Measurements from ENCODE around the gene WEE2. TPM values are rescaled to one million over a fixed set of nuclear protein-coding genes. Genes with fewer than 3 reads are reported as not detected.

Gene WEE2
- not detected for total RNA-seq

GRCh38 chr7:141708351-141708750, at the start of gene WEE2:
Gene WEE2, plus strand, starts transcription at chr7:141708353. Its CDS starts 406 bp downstream, at chr7:141708759.

GRCh38 chr7:141702047-141702567, 6.0 kb upstream of the WEE2 start, which contains the start of gene DENND11:
Gene DENND11, minus strand, starts transcription at chr7:141702166. Its CDS starts 13 bp downstream, at chr7:141702153.

GRCh38 chr7:141737836-141738591, 29.9 kb downstream of the WEE2 start, which contains the start of gene SSBP1:
Gene SSBP1, plus strand, starts transcription at chr7:141738358. Its CDS starts 809 bp downstream, at chr7:141739167.

GRCh38 chr7:141763797-141764196, 55.6 kb downstream of the WEE2 start, which contains the start of gene TAS2R3:
Gene TAS2R3, plus strand, starts transcription at chr7:141764097. Its CDS starts 62 bp downstream, at chr7:141764159.

GRCh38 chr7:141776374-141776773, 68.2 kb downstream of the WEE2 start, which contains the start of gene TAS2R4:
Gene TAS2R4, plus strand, starts transcription at chr7:141776674. Its CDS starts 1,815 bp downstream, at chr7:141778489.

Small RNA genes within 50 kb of the gene (small RNA-seq; reads per million reads assigned to genes)
- 0 reads per million in 2 donors for gene RNU1-82P

Other genes starting within 250 kb of the WEE2 start
- gene AGK, start 156.9 kb upstream of the WEE2 start, total RNA-seq = 10 to 100 TPM; 42.0 to 48.9 TPM
- 1 to 10 TPM; 4.5 to 6.3 TPM for gene DENND11, start 6.2 kb upstream of the WEE2 start, total RNA-seq
- gene SSBP1, start 30.0 kb downstream of the WEE2 start, total RNA-seq = 100 to 1,000 TPM in 1 of 2 donors, 10 to 100 TPM in 1; 74.0 to 126 TPM
- 1 to 10 TPM in 1 of 2 donors, under 1 TPM in 1; 1.00 to 2.1 TPM for gene TAS2R3, start 55.7 kb downstream of the WEE2 start, total RNA-seq
- 1 to 10 TPM in 1 of 2 donors, under 1 TPM in 1; 1.00 to 1.4 TPM for gene TAS2R4, start 68.3 kb downstream of the WEE2 start, total RNA-seq
- gene TAS2R5, start 81.9 kb downstream of the WEE2 start, total RNA-seq = 1 to 10 TPM in 1 of 2 donors, under 1 TPM in 1; 1.00 to 1.0 TPM
- gene PRSS37, start 133.1 kb downstream of the WEE2 start, total RNA-seq = not detected
- not detected for gene OR9A4, start 208.0 kb downstream of the WEE2 start, total RNA-seq
- not detected for gene CLEC5A, start 238.6 kb downstream of the WEE2 start, total RNA-seq